AG04450 (cell line): ENCODE results near the gene TSPEAR. TPM values are rescaled to one million over a fixed set of nuclear protein-coding genes. Genes with fewer than 3 reads are reported as not detected.

Experiments used
- CTCF ChIA-PET: fragments of 300-600, 350-600 bp; formaldehyde crosslinking; extraction: SDS; loops from one replicate; lab custom pipeline; 2022; ENCODE audit warnings: antibody characterized with exemption, inconsistent platforms; lab: Charles Lee
- POLR2A ChIA-PET: fragments of 350-600 bp; formaldehyde crosslinking; extraction: SDS; loops from one replicate; lab custom pipeline; 2021; ENCODE audit warnings: antibody characterized with exemption, inconsistent platforms; lab: Yijun Ruan, JAX
- DNase-seq: peaks from one replicate; pipeline ENCODE4 v3.0.0-alpha.2; 2011; ENCODE audit warnings: low read depth, low spot score
- H3K27ac ChIP-seq: one replicate; pipeline ENCODE4 v1.5.1; 2012; ENCODE audit warnings: low read depth, low read length, control low read depth
- H3K27me3 ChIP-seq: one replicate; pipeline ENCODE4 v1.6.0; 2012; ENCODE audit warnings: low read length; ENCODE audit not compliant: control insufficient read depth, insufficient read depth
- H3K4me3 ChIP-seq: 2 replicates; pipeline ENCODE4 v1.5.1; 2011; ENCODE audit warnings: mild to moderate bottlenecking, low read depth, low read length, control low read depth
- H3K9me3 ChIP-seq: 2 replicates; pipeline ENCODE4 v1.5.1; 2012; ENCODE audit warnings: low read length; ENCODE audit not compliant: control insufficient read depth, insufficient read depth
- polyA plus RNA-seq: library from polyadenylated mRNA; depleted of rRNA; stranded (reverse); fragments of >200 nt; gene quantifications from 2 replicates; pipeline ENCODE4 v1.2.3, GENCODE V29; 2011
- TF ChIP-seq, protein P1 (sequence below): IDR thresholded peaks from 2 replicates; pipeline ENCODE4 v1.5.1; 2011; ENCODE audit warnings: low read depth, low read length, control low read depth, inconsistent platforms

TSPEAR gene
- polyA plus RNA-seq, 1 experiment = not detected

GRCh38 chr21:44657635-44658540 lies 53.5 kb downstream of the TSPEAR start, which contains the start of gene KRTAP12-3:
TSS of gene KRTAP12-3 (plus strand) at chr21:44657932. CDS start at chr21:44657980, 48 bp downstream.
- ChIA-PET CTCF (no interaction called here), POLR2A (no interaction called here)
- no peaks in the 10 kb centered on the region for H3K27me3 ChIP-seq

GRCh38 chr21:44656868-44657267 lies 54.5 kb downstream of the TSPEAR start:
- ChIA-PET CTCF (no interaction called here), POLR2A (no interaction called here)
- TF ChIP-seq, protein P1, sequence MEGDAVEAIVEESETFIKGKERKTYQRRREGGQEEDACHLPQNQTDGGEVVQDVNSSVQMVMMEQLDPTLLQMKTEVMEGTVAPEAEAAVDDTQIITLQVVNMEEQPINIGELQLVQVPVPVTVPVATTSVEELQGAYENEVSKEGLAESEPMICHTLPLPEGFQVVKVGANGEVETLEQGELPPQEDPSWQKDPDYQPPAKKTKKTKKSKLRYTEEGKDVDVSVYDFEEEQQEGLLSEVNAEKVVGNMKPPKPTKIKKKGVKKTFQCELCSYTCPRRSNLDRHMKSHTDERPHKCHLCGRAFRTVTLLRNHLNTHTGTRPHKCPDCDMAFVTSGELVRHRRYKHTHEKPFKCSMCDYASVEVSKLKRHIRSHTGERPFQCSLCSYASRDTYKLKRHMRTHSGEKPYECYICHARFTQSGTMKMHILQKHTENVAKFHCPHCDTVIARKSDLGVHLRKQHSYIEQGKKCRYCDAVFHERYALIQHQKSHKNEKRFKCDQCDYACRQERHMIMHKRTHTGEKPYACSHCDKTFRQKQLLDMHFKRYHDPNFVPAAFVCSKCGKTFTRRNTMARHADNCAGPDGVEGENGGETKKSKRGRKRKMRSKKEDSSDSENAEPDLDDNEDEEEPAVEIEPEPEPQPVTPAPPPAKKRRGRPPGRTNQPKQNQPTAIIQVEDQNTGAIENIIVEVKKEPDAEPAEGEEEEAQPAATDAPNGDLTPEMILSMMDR = no peak
- peaks cover 16% of the 10 kb centered on the region; the same call in 1 of the 2 replicates for H3K9me3 ChIP-seq
- no peak overlapping the region for H3K4me3 ChIP-seq
- H3K27ac ChIP-seq = no peak overlapping the region
- H3K27me3 ChIP-seq = no peaks in the 10 kb centered on the region
- no peak for DNase-seq

More at GRCh38 chr21:44657635-44658540, 53.5 kb downstream of the TSPEAR start, which contains the start of gene KRTAP12-3:
- peaks cover 16% of the 10 kb centered on the region; the same call in 1 of the 2 replicates for H3K9me3 ChIP-seq
- TF ChIP-seq, protein P1 = no peak
- DNase-seq = no peak
- no peak within 1 kb of the TSS for H3K4me3 ChIP-seq
- H3K27ac ChIP-seq = no peak within 1 kb of the TSS

DNA sequence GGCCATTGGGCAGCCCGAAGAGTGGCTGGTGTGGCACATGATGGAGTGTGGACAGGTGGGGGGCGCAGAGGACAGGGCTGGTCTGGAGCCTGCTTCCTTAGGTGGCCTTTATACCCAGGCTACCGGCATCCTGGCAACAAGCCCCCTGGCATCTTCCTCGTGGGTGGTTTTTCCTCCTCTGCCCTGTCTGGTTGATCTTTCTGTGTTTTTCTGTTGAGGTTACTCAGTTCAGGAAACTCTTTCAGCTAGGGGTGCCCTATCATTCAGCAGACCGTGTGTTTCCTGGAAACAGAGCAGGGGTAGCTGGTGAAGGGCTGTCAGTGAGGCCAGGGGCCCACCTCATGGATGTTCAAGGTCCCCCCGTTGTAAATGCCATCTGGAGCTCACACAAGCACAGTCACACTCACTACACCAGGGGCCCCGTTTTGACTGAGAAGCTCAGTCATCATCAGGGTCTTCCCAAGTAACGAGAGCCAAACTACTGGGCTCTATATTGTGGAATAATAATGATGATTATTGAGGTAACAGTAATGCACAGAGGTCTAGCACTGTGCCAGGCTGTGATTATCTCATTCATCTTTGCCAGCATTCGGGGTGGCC lies 56.7 kb downstream of the TSPEAR start, which contains the start of gene KRTAP12-4:
Gene KRTAP12-4 (minus strand): TSS at position 84 of the 600 bp plus-strand sequence. CDS start 45 bp downstream, at position 39.
- TF ChIP-seq, protein P1 = no peak
- Histone ChIP-seq H3K27me3 (no peaks in the 10 kb centered on the region), H3K9me3 (peaks cover 30% of the 10 kb centered on the region), H3K4me3 (no peak within 1 kb of the TSS), H3K27ac (no peak within 1 kb of the TSS)
- no peak for DNase-seq
- CTCF ChIA-PET = no interaction called here
- POLR2A ChIA-PET = no interaction called here

GRCh38 chr21:44653656-44654575 lies 57.5 kb downstream of the TSPEAR start:
- H3K9me3 ChIP-seq = peaks cover 38% of the 10 kb centered on the region
- H3K4me3 ChIP-seq = no peak overlapping the region
- POLR2A ChIA-PET = no interaction called here
- DNase-seq = no peak
- CTCF ChIA-PET = no interaction called here
- TF ChIP-seq, protein P1 = no peak
- H3K27me3 ChIP-seq = no peaks in the 10 kb centered on the region
- no peak overlapping the region for H3K27ac ChIP-seq
